ENCODE data around the gene PHF20.
"Not testable (repeated sequence)": the region's sequence is repeated elsewhere in the genome, so short reads cannot be mapped to it uniquely, and the experiment has no call there.

PHF20 gene

GRCh38 chr20:35886537-35886936, 114.7 kb downstream of the PHF20 start:
- DNase-seq (ENCODE audit: low read depth) = no peak

GRCh38 chr20:35887393-35888064, 115.7 kb downstream of the PHF20 start:
- no peak for DNase-seq (ENCODE audit: low read depth)

GRCh38 chr20:35888657-35889056, 116.8 kb downstream of the PHF20 start:
- no peak for DNase-seq (ENCODE audit: low read depth)

GRCh38 chr20:35891375-35891774, 119.6 kb downstream of the PHF20 start:
- DNase-seq (ENCODE audit: low read depth) = no peak

GRCh38 chr20:35892871-35893270, 121.1 kb downstream of the PHF20 start:
- DNase-seq (ENCODE audit: low read depth) = no peak

GRCh38 chr20:35893942-35894341, 122.1 kb downstream of the PHF20 start:
- DNase-seq (ENCODE audit: low read depth) = no peak

- DNase-seq (ENCODE audit: low read depth) = not testable (repeated sequence)
These were observed 123.7 kb downstream of the PHF20 start for GRCh38 chr20:35895516-35895915.

GRCh38 chr20:35899064-35899463, 127.2 kb downstream of the PHF20 start:
- no peak for DNase-seq (ENCODE audit: low read depth)

GRCh38 chr20:35901230-35901629, 129.4 kb downstream of the PHF20 start:
- DNase-seq (ENCODE audit: low read depth) = not testable (repeated sequence)

- DNase-seq (ENCODE audit: low read depth) = no peak
These were observed 130.1 kb downstream of the PHF20 start for GRCh38 chr20:35901678-35902544.

GRCh38 chr20:35902545-35902941, 130.7 kb downstream of the PHF20 start:
- DNase-seq (ENCODE audit: low read depth) = no peak

- DNase-seq (ENCODE audit: low read depth) = no peak
These were observed 132.0 kb downstream of the PHF20 start for GRCh38 chr20:35903843-35904242.

- no peak for DNase-seq (ENCODE audit: low read depth)
These were observed 133.3 kb downstream of the PHF20 start for GRCh38 chr20:35904982-35905663.

GRCh38 chr20:35907017-35907701, 135.3 kb downstream of the PHF20 start:
- DNase-seq (ENCODE audit: low read depth) = no peak

- DNase-seq (ENCODE audit: low read depth) = no peak
These were observed 136.2 kb downstream of the PHF20 start for GRCh38 chr20:35908007-35908406.

- DNase-seq (ENCODE audit: low read depth) = no peak
These were observed 137.4 kb downstream of the PHF20 start for GRCh38 chr20:35909176-35909575.

GRCh38 chr20:35909796-35910195, 138.0 kb downstream of the PHF20 start:
- DNase-seq (ENCODE audit: low read depth) = no peak

- DNase-seq (ENCODE audit: low read depth) = no peak
These were observed 138.4 kb downstream of the PHF20 start for GRCh38 chr20:35910254-35910653.

- DNase-seq (ENCODE audit: low read depth) = no peak
These were observed 141.1 kb downstream of the PHF20 start for GRCh38 chr20:35912881-35913280.

GRCh38 chr20:35917077-35917476, 145.3 kb downstream of the PHF20 start:
- DNase-seq (ENCODE audit: low read depth) = no peak

GRCh38 chr20:35918021-35918420, 146.2 kb downstream of the PHF20 start:
- no peak for DNase-seq (ENCODE audit: low read depth)

GRCh38 chr20:35920523-35920922, 148.7 kb downstream of the PHF20 start:
- no peak for DNase-seq (ENCODE audit: low read depth)

Measured in stimulated activated CD8-positive, alpha-beta memory T cell treated with anti-CD3 and anti-CD28 coated beads, Interleukin-7, amount 100 ng/mL, for 24 hours (primary cell).